Measurements from ENCODE around the gene THRAP3.

Gene THRAP3

GRCh38 chr1:36287595-36287994, 63.4 kb downstream of the THRAP3 start:
- TF ChIP-seq CTCF (IDR thresholded peaks at IDR 0.05; ENCODE audit: extremely low read depth, missing control alignments), result no peak
- DNase-seq (ENCODE audit: low spot score), result no peak

GRCh38 chr1:36295390-36295789, 71.1 kb downstream of the THRAP3 start:
- DNase-seq (ENCODE audit: low spot score), result no peak
- no peak for TF ChIP-seq CTCF (IDR thresholded peaks at IDR 0.05; ENCODE audit: extremely low read depth, missing control alignments)

- no peak for TF ChIP-seq CTCF (IDR thresholded peaks at IDR 0.05; ENCODE audit: extremely low read depth, missing control alignments)
- DNase-seq (ENCODE audit: low spot score), result no peak
Observed at GRCh38 chr1:36297062-36297461, 72.8 kb downstream of the THRAP3 start.

GRCh38 chr1:36298640-36299039, 74.4 kb downstream of the THRAP3 start:
- TF ChIP-seq CTCF (IDR thresholded peaks at IDR 0.05; ENCODE audit: extremely low read depth, missing control alignments), result no peak
- no peak for DNase-seq (ENCODE audit: low spot score)

- no peak for DNase-seq (ENCODE audit: low spot score)
Observed at GRCh38 chr1:36300526-36300925, 76.3 kb downstream of the THRAP3 start.

GRCh38 chr1:36301220-36301619, 77.0 kb downstream of the THRAP3 start:
- no peak for TF ChIP-seq CTCF (IDR thresholded peaks at IDR 0.05; ENCODE audit: extremely low read depth, missing control alignments)

More at GRCh38 chr1:36300526-36300925, 76.3 kb downstream of the THRAP3 start:
- no peak for TF ChIP-seq CTCF (IDR thresholded peaks at IDR 0.05; ENCODE audit: extremely low read depth, missing control alignments)

GRCh38 chr1:36303244-36303643, 79.0 kb downstream of the THRAP3 start:
- TF ChIP-seq CTCF (IDR thresholded peaks at IDR 0.05; ENCODE audit: extremely low read depth, missing control alignments), result no peak
- no peak for DNase-seq (ENCODE audit: low spot score)

More at GRCh38 chr1:36301220-36301619, 77.0 kb downstream of the THRAP3 start:
- no peak for DNase-seq (ENCODE audit: low spot score)

Data from GM20000 (cell line).